Measurements from ENCODE around the gene ALDOB. TPM values are rescaled to one million over a fixed set of nuclear protein-coding genes. Genes with fewer than 3 reads are reported as not detected.

The ALDOB gene
- total RNA-seq, 2 donors from 2014 or later, result not detected

DNA sequence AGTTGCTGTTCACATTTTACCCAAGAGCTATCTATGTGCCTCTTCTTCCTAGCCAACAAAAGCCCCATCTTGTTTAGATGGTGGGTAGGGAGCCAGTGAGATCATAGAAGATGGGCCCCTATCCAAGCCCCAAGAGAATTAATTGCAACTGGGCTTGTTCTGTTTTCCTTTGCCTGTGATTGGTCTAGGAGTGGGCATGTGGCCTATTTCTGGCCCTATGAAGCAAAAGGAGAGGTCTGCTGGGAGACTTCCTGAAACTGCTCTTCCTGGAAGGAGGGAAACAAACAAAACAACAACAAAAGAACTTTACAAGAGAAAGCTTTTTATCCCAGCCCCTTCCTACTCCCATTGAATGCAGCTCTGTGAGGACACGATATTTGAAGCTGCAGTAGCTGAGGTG, 32.5 kb upstream of the ALDOB start:
- peaks cover 23 to 37% of the 10 kb centered on the region in 2 donors for H3K27me3 Mint-ChIP-seq
- no peak overlapping the region for H3K4me3 Mint-ChIP-seq

DNA sequence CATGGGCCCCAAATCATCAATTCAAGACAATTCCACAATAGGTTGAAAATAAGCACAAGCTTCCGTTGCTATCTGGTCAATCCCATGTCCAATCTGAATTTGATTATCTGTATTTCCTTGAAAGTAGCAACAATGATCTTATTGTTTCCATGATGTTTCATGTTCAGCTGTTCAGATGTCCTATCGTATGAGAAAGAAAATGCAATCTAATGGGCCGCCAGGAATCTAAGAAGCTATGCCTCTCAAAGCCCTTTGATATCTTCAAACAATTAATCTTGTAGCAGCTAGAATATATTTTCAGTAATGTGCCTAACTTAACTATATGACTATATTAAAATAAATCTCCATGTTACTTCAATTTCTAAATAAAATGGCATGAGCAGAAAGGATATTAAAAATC, 32.1 kb upstream of the ALDOB start:
- Mint-ChIP-seq H3K9me3 (no peaks in the 10 kb centered on the region), H3K36me3 (no peaks in the 10 kb centered on the region), H3K4me1 (ENCODE audit: low read depth in 2 of 2) (no peaks in the 10 kb centered on the region), H3K27me3 (peaks cover 23 to 40% of the 10 kb centered on the region in 2 donors), H3K4me3 (no peak overlapping the region), H3K27ac (no peak overlapping the region)
- ATAC-seq (no peak), DNase-seq (ENCODE audit: low spot score) (no peak)

More for the DNA sequence above, 32.5 kb upstream of the ALDOB start:
- H3K9me3 Mint-ChIP-seq, result no peaks in the 10 kb centered on the region
- no peaks in the 10 kb centered on the region for H3K4me1 Mint-ChIP-seq (ENCODE audit: low read depth in 2 of 2)
- DNase-seq (ENCODE audit: low spot score) (no peak), ATAC-seq (no peak)
- no peaks in the 10 kb centered on the region for H3K36me3 Mint-ChIP-seq
- H3K27ac Mint-ChIP-seq, result no peak overlapping the region

DNA sequence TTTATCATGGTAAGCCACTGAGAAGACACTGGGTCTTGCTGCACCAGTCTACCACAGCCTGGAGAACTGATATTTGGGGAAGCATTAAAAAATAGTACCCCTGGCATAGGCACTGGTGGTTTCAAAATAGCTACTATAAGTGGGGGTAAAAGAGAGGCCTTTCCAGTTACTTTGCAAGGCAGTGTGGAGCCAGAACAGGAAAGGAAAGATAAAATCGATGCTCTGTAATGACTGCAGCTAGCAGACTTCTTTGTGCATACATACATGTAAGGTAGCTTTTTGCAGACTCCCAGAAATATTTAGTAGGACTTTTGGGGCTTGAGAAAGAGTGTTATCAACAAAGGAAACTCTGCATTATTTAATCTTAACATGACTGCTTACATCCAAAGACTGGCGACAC, 31.3 kb upstream of the ALDOB start:
- H3K9me3 Mint-ChIP-seq, result no peaks in the 10 kb centered on the region
- no peaks in the 10 kb centered on the region for H3K4me1 Mint-ChIP-seq (ENCODE audit: low read depth in 2 of 2)
- ATAC-seq, result no peak
- no peak overlapping the region for H3K27ac Mint-ChIP-seq
- no peak for DNase-seq (ENCODE audit: low spot score)
- H3K27me3 Mint-ChIP-seq, result peaks cover 19 to 35% of the 10 kb centered on the region in 2 donors
- no peak overlapping the region for H3K4me3 Mint-ChIP-seq
- H3K36me3 Mint-ChIP-seq, result no peaks in the 10 kb centered on the region

DNA sequence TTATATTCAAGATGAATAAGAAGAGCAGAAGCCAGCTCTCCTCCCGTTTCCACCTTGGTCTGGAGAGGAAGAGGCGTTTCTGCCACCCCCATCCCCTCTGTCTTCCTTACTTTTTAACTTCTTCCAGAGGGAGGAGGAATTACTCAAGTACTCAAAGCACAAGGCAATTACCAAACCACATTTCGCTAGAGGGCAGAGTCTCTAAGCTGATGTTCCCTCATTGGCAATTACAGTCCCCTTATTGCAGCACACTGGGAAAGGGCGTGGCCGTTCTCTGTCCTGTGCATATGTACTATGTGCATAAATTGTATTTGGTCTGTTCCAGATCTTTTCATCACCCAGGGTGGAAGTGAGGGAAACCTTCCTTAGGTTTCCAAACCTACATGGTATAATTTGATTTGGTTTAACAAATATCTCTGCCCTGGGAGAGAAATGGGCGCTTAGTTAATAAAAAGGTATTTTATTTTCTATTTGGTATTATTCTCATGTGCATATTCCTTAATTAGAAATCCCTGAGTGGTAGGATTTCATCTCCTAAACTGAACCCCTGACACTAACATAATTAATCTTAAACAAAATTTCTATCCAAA, 29.8 kb upstream of the ALDOB start:
- Mint-ChIP-seq H3K9me3 (no peaks in the 10 kb centered on the region), H3K4me1 (ENCODE audit: low read depth in 2 of 2) (no peaks in the 10 kb centered on the region), H3K36me3 (no peaks in the 10 kb centered on the region), H3K27me3 (peaks cover 25 to 35% of the 10 kb centered on the region in 2 donors), H3K4me3 (no peak overlapping the region), H3K27ac (no peak overlapping the region)
- no peak for ATAC-seq
- no peak for DNase-seq (ENCODE audit: low spot score)

DNA sequence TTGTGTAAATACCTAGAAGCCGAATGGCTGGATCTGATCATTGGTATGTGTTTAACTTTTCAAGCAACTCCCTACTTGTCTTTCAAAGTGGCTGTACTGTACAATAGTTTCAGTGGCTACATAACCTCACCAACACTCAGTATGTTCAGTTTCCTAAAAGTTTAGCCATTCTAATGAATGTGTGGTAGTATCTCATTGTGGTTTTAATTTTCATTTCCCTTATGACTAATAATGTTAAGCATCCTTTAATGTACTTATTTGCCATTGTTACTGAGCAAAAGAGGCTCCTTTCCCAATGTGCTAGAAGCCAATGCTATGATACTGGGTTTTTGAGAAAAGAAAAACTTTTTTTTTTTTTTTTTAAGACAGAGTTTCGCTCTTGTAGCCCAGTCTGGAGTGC, 27.8 kb upstream of the ALDOB start:
- Mint-ChIP-seq H3K4me3 (no peak overlapping the region), H3K4me1 (ENCODE audit: low read depth in 2 of 2) (no peaks in the 10 kb centered on the region), H3K9me3 (no peaks in the 10 kb centered on the region), H3K36me3 (no peaks in the 10 kb centered on the region), H3K27me3 (peaks cover 22 to 25% of the 10 kb centered on the region in 2 donors), H3K27ac (no peak overlapping the region)
- DNase-seq (ENCODE audit: low spot score) (no peak), ATAC-seq (no peak)

DNA sequence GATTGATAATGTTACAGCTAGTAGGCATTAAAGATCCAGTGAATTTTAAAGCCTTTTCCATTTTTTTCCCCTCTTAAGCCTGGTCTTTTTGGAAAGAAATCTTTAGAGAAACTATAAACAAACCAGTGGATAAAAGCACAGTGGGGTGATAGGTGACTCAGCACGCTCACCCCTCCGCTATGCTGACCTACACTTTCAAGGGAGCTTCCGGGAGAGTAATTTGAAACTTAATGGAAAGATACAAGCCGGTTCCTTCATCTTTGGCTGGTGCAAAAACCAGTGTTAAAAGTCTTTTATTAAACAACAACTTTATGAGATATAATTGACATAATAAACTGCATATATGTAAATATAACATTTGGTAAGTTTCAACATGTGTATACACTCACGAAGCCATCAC, 27.0 kb upstream of the ALDOB start:
- peaks cover 22 to 25% of the 10 kb centered on the region in 2 donors for H3K27me3 Mint-ChIP-seq

DNA sequence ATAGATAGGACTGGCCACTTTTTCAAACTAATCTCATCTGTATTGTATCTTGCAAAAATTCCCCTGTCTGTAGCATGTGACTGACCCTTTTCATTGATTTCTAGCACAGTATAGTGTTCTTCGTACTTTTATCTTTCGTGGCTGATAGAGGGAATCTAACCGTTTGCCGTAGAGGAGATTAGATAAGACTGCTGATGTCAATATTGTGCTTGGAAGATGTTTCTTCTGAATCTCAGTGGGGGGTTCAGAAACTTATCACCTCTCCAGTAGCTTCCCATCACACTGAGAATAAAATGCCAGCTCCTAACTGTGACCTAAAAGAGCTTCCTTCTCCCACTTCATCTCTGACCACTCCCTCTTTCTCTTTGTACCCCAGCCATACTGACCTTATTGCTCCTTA, 25.4 kb upstream of the ALDOB start:
- Mint-ChIP-seq H3K36me3 (no peaks in the 10 kb centered on the region), H3K27ac (no peak overlapping the region), H3K4me1 (ENCODE audit: low read depth in 2 of 2) (no peaks in the 10 kb centered on the region), H3K27me3 (peaks cover 20 to 25% of the 10 kb centered on the region in 2 donors), H3K9me3 (no peaks in the 10 kb centered on the region), H3K4me3 (no peak overlapping the region)
- no peak for ATAC-seq
- DNase-seq (ENCODE audit: low spot score), result no peak

More for the DNA sequence above, 27.0 kb upstream of the ALDOB start:
- no peak overlapping the region for H3K4me3 Mint-ChIP-seq
- DNase-seq (ENCODE audit: low spot score) (no peak), ATAC-seq (no peak)
- H3K27ac Mint-ChIP-seq, result no peak overlapping the region
- H3K36me3 Mint-ChIP-seq, result no peaks in the 10 kb centered on the region
- H3K4me1 Mint-ChIP-seq (ENCODE audit: low read depth in 2 of 2), result no peaks in the 10 kb centered on the region
- H3K9me3 Mint-ChIP-seq, result no peaks in the 10 kb centered on the region

DNA sequence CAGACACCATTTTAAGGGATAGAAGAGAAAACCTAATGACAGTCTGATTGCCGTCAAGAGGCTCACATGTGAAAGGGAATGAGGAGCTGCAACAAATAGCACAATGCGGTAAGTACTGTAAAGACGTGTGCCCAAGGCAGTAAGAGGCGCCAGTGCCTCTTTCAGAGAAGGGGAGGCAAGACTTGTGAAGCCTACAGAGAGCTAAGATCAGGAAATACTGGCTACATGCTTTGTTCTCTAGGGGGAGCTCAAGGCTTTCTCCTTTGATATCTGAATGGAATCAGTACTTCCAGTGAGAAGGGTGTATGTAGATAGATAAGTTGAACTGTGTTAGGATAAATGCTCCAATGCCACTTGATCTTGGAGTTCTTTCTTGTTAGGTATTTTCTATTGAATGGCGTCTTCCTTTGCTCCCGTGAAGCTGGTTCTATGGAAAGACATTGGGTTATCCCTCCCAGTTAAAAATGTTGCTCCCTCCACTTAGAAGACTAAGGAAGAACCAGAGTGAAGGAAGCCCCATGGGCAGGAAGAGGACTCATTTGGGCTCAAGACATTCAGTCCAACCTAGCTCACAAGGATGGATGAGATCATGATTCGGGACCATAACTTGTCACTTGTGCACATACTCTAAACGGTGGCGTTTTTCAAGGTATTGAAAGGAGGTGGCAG, 23.5 kb upstream of the ALDOB start:
- no peak for DNase-seq (ENCODE audit: low spot score)
- Mint-ChIP-seq H3K4me3 (no peak overlapping the region), H3K36me3 (no peaks in the 10 kb centered on the region), H3K4me1 (ENCODE audit: low read depth in 2 of 2) (no peaks in the 10 kb centered on the region), H3K27ac (no peak overlapping the region), H3K9me3 (no peaks in the 10 kb centered on the region), H3K27me3 (peaks cover 8 to 15% of the 10 kb centered on the region in 2 donors)
- peak in 1 of 2 donors; percentile 49 for ATAC-seq

DNA sequence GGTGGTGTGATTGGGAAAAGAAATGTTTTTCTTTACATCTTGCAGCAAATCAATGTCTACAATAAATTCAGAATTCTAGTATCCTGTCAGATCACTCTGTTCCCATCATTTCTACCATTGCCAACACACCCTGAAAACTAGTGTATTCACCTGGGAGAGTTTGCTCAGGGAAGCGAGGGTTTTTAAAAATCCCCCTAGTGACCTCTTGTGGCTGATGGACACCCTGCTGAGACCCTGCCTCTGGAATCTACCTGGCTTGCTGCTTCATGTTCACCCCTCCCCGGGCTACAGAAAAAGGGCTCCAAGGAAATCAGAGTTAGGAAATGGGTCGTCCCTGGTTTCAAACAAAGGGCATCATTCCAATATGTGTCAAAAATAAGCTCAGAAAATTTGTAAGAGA, 21.4 kb upstream of the ALDOB start:
- DNase-seq (ENCODE audit: low spot score) (no peak), ATAC-seq (no peak)
- Mint-ChIP-seq H3K36me3 (no peaks in the 10 kb centered on the region), H3K4me1 (ENCODE audit: low read depth in 2 of 2) (no peaks in the 10 kb centered on the region), H3K27ac (no peak overlapping the region), H3K27me3 (peaks cover 17 to 21% of the 10 kb centered on the region in 2 donors), H3K9me3 (peaks cover under 1% of the 10 kb centered on the region), H3K4me3 (no peak overlapping the region)

DNA sequence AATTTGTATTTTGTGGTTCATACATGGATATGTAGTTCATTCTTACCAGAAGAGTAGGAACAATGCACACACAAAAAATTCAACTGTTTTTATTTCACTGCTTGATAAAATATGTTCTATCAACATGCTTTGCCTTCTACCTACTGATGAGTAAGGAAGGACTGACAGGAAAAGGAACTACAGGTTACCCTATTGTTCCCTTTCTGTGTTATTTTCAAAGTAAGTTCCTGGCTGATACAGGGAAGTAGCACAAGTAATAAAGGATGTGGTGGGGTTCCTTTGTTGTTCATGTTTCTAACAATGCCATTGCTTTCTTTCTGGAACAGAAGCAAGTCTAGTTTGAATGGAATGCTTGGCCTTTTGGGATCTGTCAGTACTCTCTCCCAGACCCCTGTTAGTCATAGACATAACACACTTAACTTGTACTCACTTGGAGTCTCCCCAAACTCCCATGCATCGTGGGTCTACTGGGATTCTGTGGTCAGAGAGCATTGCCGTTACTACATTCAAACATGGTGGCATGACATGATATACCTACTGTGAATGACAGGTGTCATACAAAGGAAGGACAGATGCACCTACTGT, 20.2 kb upstream of the ALDOB start:
- no peak for DNase-seq (ENCODE audit: low spot score)
- Mint-ChIP-seq H3K36me3 (no peaks in the 10 kb centered on the region), H3K27me3 (peaks cover 21 to 34% of the 10 kb centered on the region in 2 donors), H3K4me1 (ENCODE audit: low read depth in 2 of 2) (no peaks in the 10 kb centered on the region), H3K9me3 (peaks cover 4% of the 10 kb centered on the region), H3K27ac (no peak overlapping the region), H3K4me3 (no peak overlapping the region)
- ATAC-seq, result no peak

DNA sequence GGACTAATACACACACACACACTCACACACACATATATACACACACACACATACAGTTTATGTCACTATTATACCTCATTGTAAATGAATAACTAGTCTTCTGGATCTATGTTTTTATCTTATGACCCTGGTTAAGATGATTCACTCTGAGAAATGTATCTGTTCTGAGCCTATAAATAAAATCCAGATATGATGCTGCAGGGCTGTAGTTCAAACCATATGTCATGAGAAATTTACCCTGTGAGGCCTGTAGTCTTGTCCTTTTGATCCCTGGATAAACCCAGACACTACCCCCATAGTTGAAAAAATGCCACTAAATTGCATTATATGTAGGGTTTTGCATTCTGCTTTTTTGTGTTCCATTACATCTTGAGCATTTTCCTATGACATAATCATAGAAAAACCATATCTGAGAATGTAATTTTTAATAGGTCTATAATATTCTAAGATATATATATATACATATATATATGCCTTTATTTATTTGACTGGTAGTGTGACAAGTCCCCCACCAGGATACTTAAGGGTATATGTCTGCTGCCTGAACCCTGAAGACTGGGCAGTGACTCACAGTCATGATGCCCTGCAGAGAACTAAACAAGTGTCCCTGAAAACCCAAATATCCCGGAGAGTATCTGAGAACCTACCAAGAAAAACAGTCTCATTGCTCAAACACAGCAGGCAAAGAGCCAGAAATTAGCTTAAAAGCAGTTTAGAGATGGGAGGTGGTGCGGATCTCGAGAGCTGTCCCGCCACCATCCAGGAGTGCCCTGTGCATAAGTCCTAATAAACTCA, 18.4 kb upstream of the ALDOB start:
- H3K27ac Mint-ChIP-seq, result no peak overlapping the region
- no peak overlapping the region for H3K4me3 Mint-ChIP-seq
- peaks cover 4% of the 10 kb centered on the region for H3K9me3 Mint-ChIP-seq
- no peaks in the 10 kb centered on the region for H3K4me1 Mint-ChIP-seq (ENCODE audit: low read depth in 2 of 2)
- DNase-seq (ENCODE audit: low spot score), result no peak
- H3K36me3 Mint-ChIP-seq, result no peaks in the 10 kb centered on the region
- ATAC-seq, result no peak
- peaks cover 24 to 49% of the 10 kb centered on the region in 2 donors for H3K27me3 Mint-ChIP-seq

DNA sequence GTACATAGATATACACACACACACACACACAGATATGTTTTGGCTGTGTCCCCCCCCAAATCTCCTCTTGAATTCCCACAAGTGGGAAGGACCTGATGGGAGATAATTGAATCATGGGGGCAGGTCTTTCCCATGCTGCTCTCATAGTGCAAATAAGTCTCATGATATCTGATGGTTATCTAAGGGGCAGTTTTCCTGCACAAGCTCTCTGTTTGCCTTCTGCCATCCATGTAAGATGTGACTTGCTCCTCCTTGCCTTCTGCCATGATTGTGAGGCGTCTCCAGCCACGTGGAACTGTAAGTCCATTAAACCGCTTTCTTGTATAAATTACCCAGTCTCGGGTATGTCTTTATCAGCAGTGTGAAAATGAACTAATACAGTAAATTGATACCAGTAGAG, 15.9 kb upstream of the ALDOB start:
- H3K9me3 Mint-ChIP-seq, result peaks cover 4% of the 10 kb centered on the region
- no peaks in the 10 kb centered on the region for H3K36me3 Mint-ChIP-seq
- peaks cover 35 to 63% of the 10 kb centered on the region in 2 donors for H3K27me3 Mint-ChIP-seq
- no peak overlapping the region for H3K27ac Mint-ChIP-seq
- no peak overlapping the region for H3K4me3 Mint-ChIP-seq
- DNase-seq (ENCODE audit: low spot score) (no peak), ATAC-seq (no peak)
- peaks cover 6% of the 10 kb centered on the region in 2 donors for H3K4me1 Mint-ChIP-seq (ENCODE audit: low read depth in 2 of 2)

DNA sequence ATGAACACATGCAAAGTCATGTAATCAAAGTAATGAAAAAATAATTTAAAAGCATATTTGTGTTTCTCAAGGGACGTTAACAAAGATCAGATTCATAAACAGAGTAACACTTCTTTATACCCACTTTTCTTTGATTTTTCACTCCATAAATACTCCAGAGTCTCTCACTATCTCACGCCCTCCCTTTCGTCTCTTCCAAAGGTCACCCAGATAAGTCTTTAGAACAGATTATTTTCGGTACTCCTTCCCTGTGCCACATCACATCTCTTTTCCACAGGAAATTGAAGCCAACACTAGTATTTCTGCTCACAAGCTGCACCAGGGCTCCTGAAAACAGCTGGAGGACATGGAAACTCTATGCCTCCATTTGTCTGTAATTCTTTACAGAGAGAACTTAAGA, 15.4 kb upstream of the ALDOB start:
- H3K9me3 Mint-ChIP-seq, result peaks cover 4% of the 10 kb centered on the region
- H3K27me3 Mint-ChIP-seq, result peaks cover 38 to 69% of the 10 kb centered on the region in 2 donors
- H3K36me3 Mint-ChIP-seq, result no peaks in the 10 kb centered on the region

More for the DNA sequence above, 15.4 kb upstream of the ALDOB start:
- H3K4me3 Mint-ChIP-seq, result no peak overlapping the region
- DNase-seq (ENCODE audit: low spot score) (no peak), ATAC-seq (no peak)
- peaks cover 6% of the 10 kb centered on the region in 2 donors for H3K4me1 Mint-ChIP-seq (ENCODE audit: low read depth in 2 of 2)
- no peak overlapping the region for H3K27ac Mint-ChIP-seq

Data from natural killer cell treated with Interleukin-12 subunit alpha and Interleukin-12 subunit beta and Interleukin-15 and Interleukin-18, amount 100 ng/mL, for 72 hours (primary cell).